HG03571 (cell line): ENCODE results near the gene RASL11B.

ENCODE experiments used
- ATAC-seq: cut with Tn5 transposase; IDR thresholded peaks from one replicate; pipeline ENCODE4 v1.9.1; 2021; ENCODE audit not compliant: unreplicated experiment

RASL11B gene

GRCh38 chr4:52912608-52913007 lies 50.5 kb downstream of the RASL11B start:
- ATAC-seq: no peak

- ATAC-seq: no peak
Observed at GRCh38 chr4:52914051-52914605, 52.0 kb downstream of the RASL11B start.

GRCh38 chr4:52915191-52915590 lies 53.1 kb downstream of the RASL11B start:
- no peak for ATAC-seq

- ATAC-seq: no peak
Observed at GRCh38 chr4:52915730-52916300, 53.7 kb downstream of the RASL11B start.
